GM18858 (cell line): ENCODE measurements around the gene CKMT2.

Source experiments
- ATAC-seq: cut with Tn5 transposase; IDR thresholded peaks from one replicate; pipeline ENCODE4 v1.9.1; 2021; ENCODE audit not compliant: unreplicated experiment

Gene CKMT2

GRCh38 chr5:81214848-81215247 lies 18.3 kb upstream of the CKMT2 start:
- no peak for ATAC-seq

- ATAC-seq, result no peak
Observed at GRCh38 chr5:81216152-81216551, 17.0 kb upstream of the CKMT2 start.

- ATAC-seq, result no peak
Observed at GRCh38 chr5:81219389-81219788, 13.7 kb upstream of the CKMT2 start.

- no peak for ATAC-seq
Observed at GRCh38 chr5:81222285-81222684, 10.8 kb upstream of the CKMT2 start.

GRCh38 chr5:81225463-81225862 lies 7.7 kb upstream of the CKMT2 start:
- ATAC-seq, result no peak

- no peak for ATAC-seq
Observed at GRCh38 chr5:81226286-81226685, 6.8 kb upstream of the CKMT2 start.

- ATAC-seq, result no peak
Observed at GRCh38 chr5:81226949-81227348, 6.2 kb upstream of the CKMT2 start.

- no peak for ATAC-seq
Observed at GRCh38 chr5:81228084-81228483, 5.0 kb upstream of the CKMT2 start.

GRCh38 chr5:81230416-81230815 lies 2.7 kb upstream of the CKMT2 start:
- no peak for ATAC-seq

GRCh38 chr5:81232464-81233079 lies 550 bp upstream of the CKMT2 start:
- no peak for ATAC-seq

- no peak for ATAC-seq
Observed at GRCh38 chr5:81234299-81234698, 1.2 kb downstream of the CKMT2 start.

- no peak for ATAC-seq
Observed at GRCh38 chr5:81234801-81235200, 1.7 kb downstream of the CKMT2 start.

GRCh38 chr5:81235287-81236072 lies 2.4 kb downstream of the CKMT2 start:
- ATAC-seq, result no peak

- no peak for ATAC-seq
Observed at GRCh38 chr5:81238460-81238859, 5.3 kb downstream of the CKMT2 start.

GRCh38 chr5:81239613-81240012 lies 6.5 kb downstream of the CKMT2 start:
- ATAC-seq, result no peak

- no peak for ATAC-seq
Observed at GRCh38 chr5:81241001-81241400, 7.9 kb downstream of the CKMT2 start.

GRCh38 chr5:81241961-81242648 lies 9.0 kb downstream of the CKMT2 start:
- no peak for ATAC-seq

- ATAC-seq, result no peak
Observed at GRCh38 chr5:81242906-81243436, 9.8 kb downstream of the CKMT2 start.

- no peak for ATAC-seq
Observed at GRCh38 chr5:81244451-81244850, 11.3 kb downstream of the CKMT2 start.

GRCh38 chr5:81245871-81246235 lies 12.7 kb downstream of the CKMT2 start:
- ATAC-seq, result no peak

- ATAC-seq, result no peak
Observed at GRCh38 chr5:81246697-81247096, 13.6 kb downstream of the CKMT2 start.

- ATAC-seq, result no peak
Observed at GRCh38 chr5:81247441-81247972, 14.4 kb downstream of the CKMT2 start.
